Measurements from ENCODE around the gene RUSC1. TPM values are rescaled to one million over a fixed set of nuclear protein-coding genes. Genes with fewer than 3 reads are reported as not detected.
A peak's percentile ranks its signal among the peaks of the same experiment; 100 is the strongest.

The RUSC1 gene
- polyA plus RNA-seq, 1 of the 3 experiments (the other 2 are of a cell fraction): 49.9 TPM

- DNase-seq: peak; percentile 75
- POLR2A ChIA-PET: interaction anchor here (0.9 to 1.4 kb wide), 3 partner anchors 15 to 49 kb away, joined by 3 to 5 read pairs (median 4); partner anchors contain the start of genes CLK2 and FDPS
- CTCF ChIA-PET: interaction anchor here (0.6 to 11.6 kb wide), 17 partner anchors 10 to 399 kb away, joined by 3 to 184 read pairs (median 5); partner anchors contain the start of genes CLK2, ENTREP3, FDPS and KRTCAP2
- WGBS (ENCODE audit: low lambda C conversion rate): 8% methylated on average over 12 of the region's 28 CpGs
- H3K36me3 ChIP-seq (replicated peaks in 1 of 2; ENCODE audit: control insufficient read depth in 1 of 2, insufficient read depth in 2 of 2, low read length in 1 of 2): peaks cover 7 to 22% of the 10 kb centered on the region in 2 experiments
- H3K9me2 ChIP-seq: no peaks in the 10 kb centered on the region
- H3K79me2 ChIP-seq (ENCODE audit: insufficient read depth): peaks cover 39% of the 10 kb centered on the region
- H3K9me3 ChIP-seq: no peaks in the 10 kb centered on the region
- peaks cover 21% of the 10 kb centered on the region for H3F3A ChIP-seq (replicated peaks; ENCODE audit: insufficient read depth)
- H4K20me1 ChIP-seq (ENCODE audit: insufficient read depth): 0 out of 2 replicates have a peak, but pooled peaks cover 5% of the 10 kb centered on the region
- peak overlapping the region; percentile 97 for H3K4me2 ChIP-seq
- H3K27me3 ChIP-seq (ENCODE audit: insufficient read depth): no peaks in the 10 kb centered on the region
- no peak overlapping the region for H2AFZ ChIP-seq (ENCODE audit: low read depth)
- H3K27ac ChIP-seq (ENCODE audit: low read depth in 2 of 2, low read length in 1 of 2): peak overlapping the region; percentile 95
- peak overlapping the region; percentile 85 for H3K9ac ChIP-seq
- no peak for TF ChIP-seq ZBTB33 (IDR thresholded peaks at IDR 0.05; ENCODE audit: borderline replicate concordance, low read depth)
- no peak for TF ChIP-seq REST (IDR thresholded peaks at IDR 0.05; ENCODE audit: low read depth, low read length)
- no peak for TF ChIP-seq RFX5 (IDR thresholded peaks at IDR 0.05; ENCODE audit: low read length)
- TF ChIP-seq EP300 (IDR thresholded peaks at IDR 0.05; ENCODE audit: borderline replicate concordance in 1 of 2, low read depth in 1 of 2, low read length in 1 of 2): no peak
- TF ChIP-seq MAX (IDR thresholded peaks at IDR 0.05; ENCODE audit: low read depth): no peak
- no peak for TF ChIP-seq YY1 (IDR thresholded peaks at IDR 0.05; ENCODE audit: low read depth)
- no peak for TF ChIP-seq RAD21 (IDR thresholded peaks at IDR 0.05; ENCODE audit: low read length)
- no peak for TF ChIP-seq TAF1 (IDR thresholded peaks at IDR 0.05; ENCODE audit: borderline replicate concordance, low read depth, low read length)
- TF ChIP-seq NFIC (IDR thresholded peaks at IDR 0.05; ENCODE audit: borderline replicate concordance): no peak
- no peak for TF ChIP-seq SMC3 (IDR thresholded peaks at IDR 0.05; ENCODE audit: low read depth, low read length)
- TF ChIP-seq CHD2 (IDR thresholded peaks at IDR 0.05; ENCODE audit: low read length, partially characterized antibody): no peak
- TF ChIP-seq MXI1 (IDR thresholded peaks at IDR 0.05; ENCODE audit: low read depth, low read length): no peak
- TF ChIP-seq JUND (IDR thresholded peaks at IDR 0.05): no peak
- TF ChIP-seq IRF3 (IDR thresholded peaks at IDR 0.05; ENCODE audit: low read depth, low read length): no peak
- TF ChIP-seq ELF1 (IDR thresholded peaks at IDR 0.05): no peak
- no peak for TF ChIP-seq USF2 (IDR thresholded peaks at IDR 0.05; ENCODE audit: borderline replicate concordance, low read depth, low read length)
- TF ChIP-seq RCOR1 (IDR thresholded peaks at IDR 0.05; ENCODE audit: low read length): no peak
- TF ChIP-seq PBX3 (IDR thresholded peaks at IDR 0.05): no peak
- TF ChIP-seq MEF2A (IDR thresholded peaks at IDR 0.05; ENCODE audit: borderline replicate concordance, low read depth): no peak
- peak overlapping the region; percentile 84 to 95 for H3K4me3 ChIP-seq (ENCODE audit: low read depth in 2 of 2, low read length in 1 of 2)
- peaks cover 12 to 37% of the 10 kb centered on the region in 2 experiments for H3K4me1 ChIP-seq (ENCODE audit: control insufficient read depth in 1 of 2, insufficient read depth in 2 of 2, low read depth in 1 of 2, low read length in 1 of 2)
Observed at GRCh38 chr1:155322571-155322952, 1.9 kb downstream of the RUSC1 start.

Data from SK-N-SH (cell line).